RPMI7951 (cell line): ENCODE measurements around the gene SP7. TPM values are rescaled to one million over a fixed set of nuclear protein-coding genes. Genes with fewer than 3 reads are reported as not detected.
A peak's percentile ranks its signal among the peaks of the same experiment; 100 is the strongest.
"Not testable (repeated sequence)": the region's sequence is repeated elsewhere in the genome, so short reads cannot be mapped to it uniquely, and the experiment has no call there.

Experiments
- DNase-seq: peaks from one replicate; pipeline ENCODE4 v3.0.0-alpha.2; 2012; ENCODE audit warnings: low read depth
- total RNA-seq: library from RNA; depleted of rRNA; stranded (reverse); fragments of >200 nt; shearing (Covaris generic); gene quantifications from 2 replicates; pipeline ENCODE4 v1.2.3, GENCODE V29; 2014

Gene SP7
- total RNA-seq, 1 experiment from 2014 or later, result not detected

DNA sequence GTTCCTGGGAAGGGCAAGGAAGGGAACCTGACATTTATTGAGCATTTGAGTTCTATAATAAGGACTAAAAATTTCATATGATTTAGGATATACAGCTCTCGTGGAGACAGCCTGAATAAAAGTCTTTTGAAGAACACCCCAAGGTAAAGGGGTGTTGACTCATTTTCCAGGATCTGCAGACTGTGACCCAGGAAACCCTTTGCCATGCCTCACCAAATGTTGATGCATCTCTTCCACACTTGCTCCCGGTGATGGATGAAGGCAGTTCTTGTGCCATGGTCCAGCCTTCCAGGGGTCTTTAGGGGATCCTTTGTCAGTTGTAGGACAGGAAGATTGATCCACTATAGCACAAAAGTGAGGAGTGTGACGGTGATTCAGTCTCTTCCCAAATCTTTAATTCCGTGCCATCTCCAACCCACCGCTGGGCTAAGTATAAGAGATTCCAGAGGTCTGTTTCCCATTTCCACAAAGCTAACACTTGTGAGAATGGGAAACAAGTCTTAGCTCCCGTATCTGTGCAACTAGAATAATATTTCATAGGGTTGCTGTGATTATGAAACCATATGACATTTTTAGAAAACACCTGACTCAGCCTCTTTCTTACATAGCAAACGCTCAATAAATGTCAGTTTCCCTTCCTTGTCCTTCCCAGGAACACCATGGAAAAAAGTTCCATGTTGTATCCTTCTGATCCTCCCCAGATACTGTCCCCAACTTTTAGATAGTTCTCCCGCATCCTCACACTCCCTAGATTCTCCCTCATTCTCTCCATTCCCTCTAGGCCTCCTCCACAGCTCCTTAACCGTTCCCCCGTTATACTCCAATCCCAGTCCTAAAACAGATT lies 15.6 kb downstream of the SP7 start:
- peak; percentile 18 for DNase-seq

DNA sequence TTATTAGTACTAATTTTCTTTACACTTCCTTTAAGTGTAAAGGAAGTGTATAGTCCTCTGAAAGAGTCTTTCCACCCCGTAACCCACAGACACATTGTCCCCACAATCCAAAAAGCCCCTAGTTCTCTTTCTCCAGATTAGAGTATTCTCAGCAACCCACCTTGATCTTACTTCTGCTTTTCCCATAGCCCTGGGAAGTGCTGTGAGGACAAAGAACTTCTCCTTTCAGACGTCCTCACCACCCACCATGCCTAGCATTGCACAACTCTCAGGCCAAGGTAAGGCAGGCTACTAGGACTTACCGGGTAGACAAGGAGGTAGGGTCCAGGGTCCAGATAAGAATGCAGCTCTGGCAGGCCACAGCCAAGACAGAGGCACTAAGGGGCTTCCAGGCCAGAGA lies 22.2 kb downstream of the SP7 start:
- no peak for DNase-seq

DNA sequence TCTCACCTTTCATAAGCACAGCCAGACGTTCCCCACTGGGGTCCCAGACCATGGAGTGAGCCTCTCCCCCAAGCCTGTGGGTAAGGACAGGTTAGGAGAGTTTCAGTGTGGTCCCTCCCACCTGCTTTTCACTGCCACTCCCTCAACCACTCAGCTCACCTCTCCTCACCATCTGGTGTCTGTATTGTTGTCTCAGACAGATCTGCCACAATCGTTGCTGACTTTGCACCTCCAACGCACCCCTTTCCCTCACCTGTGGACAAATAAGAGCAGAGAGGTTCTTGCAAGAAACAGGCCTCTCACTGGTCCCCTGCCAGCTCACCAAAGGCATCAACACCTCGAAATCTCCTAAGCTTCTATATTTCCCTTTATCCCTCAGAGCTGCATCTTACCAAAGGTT lies 27.9 kb downstream of the SP7 start:
- DNase-seq, result no peak

DNA sequence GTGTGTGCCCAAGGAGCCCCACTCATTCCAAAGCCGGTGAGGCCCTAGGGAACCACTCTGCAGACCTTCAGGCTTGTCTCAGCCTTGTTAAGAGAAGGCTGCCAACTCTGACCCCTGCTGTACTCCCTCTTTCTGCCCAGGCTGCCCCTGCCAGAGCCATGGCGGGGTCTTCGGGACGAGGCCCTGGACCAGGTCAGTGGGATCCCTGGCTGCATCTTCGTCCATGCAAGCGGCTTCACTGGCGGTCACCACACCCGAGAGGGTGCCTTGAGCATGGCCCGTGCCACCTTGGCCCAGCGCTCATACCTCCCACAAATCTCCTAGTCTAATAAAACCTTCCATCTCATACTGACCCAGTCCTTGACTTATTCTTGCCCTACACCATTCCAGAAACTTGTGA lies 29.3 kb downstream of the SP7 start:
- no peak for DNase-seq

DNA sequence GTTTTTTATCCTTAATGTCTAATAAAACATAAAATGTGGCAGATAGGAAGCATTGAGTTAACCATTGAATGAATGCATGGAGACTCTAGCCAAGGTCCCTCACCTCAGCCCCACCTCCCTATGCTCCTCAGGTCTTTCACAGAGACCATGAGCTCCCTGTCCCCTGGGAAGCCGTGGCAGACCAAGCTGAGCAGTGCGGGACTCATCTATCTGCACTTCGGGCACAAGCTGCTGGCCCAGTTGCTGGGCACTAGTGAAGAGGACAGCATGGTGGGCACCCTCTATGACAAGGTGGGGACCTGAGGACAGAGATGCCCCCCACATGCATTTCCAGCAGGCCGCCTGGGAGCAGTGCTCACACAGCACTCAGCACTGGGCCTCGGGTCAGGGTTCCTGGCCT lies 33.3 kb downstream of the SP7 start:
- DNase-seq, result no peak

DNA sequence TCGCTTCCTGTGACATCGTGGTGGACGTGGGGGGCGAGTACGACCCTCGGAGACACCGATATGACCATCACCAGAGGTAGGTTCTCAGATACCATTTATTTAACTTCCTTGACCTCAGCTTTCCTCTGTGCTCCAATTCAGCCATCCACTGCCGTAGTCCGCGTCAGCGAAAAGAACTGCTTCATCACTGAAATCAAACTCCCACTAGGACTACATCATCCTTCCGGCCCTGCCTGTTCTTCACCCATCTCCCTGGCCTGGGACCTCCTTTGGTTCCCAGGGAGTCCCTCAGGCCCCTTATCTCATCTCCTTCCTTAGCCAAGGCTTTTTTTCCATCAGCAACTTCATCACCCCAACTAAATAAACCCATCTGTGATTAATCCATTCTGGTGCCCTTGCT lies 36.0 kb downstream of the SP7 start:
- DNase-seq, result peak; percentile 34

DNA sequence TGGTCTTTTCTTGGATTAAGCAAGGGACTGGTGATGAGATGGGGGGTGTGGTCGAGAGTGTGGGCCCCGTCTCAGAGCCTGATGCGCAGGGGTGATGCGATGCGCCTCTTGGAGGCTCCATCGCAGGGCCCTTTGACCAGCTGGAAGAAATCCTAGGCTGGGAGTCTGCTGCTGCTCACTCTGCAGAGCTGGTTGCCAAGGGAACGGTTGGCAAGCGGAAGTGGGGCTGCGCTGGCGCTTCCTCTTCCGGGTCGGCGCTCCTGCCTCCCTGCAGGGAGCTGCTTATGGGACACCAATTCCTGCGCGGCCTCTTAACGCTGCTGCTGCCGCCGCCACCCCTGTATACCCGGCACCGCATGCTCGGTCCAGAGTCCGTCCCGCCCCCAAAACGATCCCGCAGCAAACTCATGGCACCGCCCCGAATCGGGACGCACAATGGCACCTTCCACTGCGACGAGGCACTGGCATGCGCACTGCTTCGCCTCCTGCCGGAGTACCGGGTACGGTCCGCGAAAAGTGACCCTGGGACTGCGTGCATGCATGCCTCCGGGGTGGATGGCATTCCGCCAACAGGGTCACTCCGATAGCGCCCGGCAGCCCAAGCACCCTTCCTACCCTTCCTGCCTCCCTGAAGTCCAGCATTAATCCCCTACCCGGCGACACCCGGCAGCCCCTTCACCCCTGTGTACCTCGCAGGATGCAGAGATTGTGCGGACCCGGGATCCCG lies 36.5 kb downstream of the SP7 start, which contains the start of gene MYG1:
MYG1 (plus strand) TSS at position 242 of the 727 bp plus-strand sequence; CDS start at position 285, 43 bp downstream.
- DNase-seq, result peak; percentile 89

DNA sequence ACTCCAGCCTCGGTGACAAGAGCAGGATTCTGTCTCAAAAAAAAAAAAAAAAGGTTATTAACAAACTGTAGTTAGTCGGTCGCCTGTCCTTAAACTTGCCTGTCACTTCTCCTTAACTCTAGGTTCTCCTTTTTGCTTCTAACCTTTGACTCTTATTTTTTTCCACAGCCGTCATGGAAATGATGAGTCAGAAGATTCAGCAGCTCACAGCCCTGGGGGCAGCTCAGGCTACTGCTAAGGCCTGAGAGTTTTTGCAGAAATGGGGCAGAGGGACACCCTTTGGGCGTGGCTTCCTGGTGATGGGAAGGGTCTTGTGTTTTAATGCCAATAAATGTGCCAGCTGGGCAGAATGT lies 37.1 kb downstream of the SP7 start:
- DNase-seq, result peak; percentile 81

DNA sequence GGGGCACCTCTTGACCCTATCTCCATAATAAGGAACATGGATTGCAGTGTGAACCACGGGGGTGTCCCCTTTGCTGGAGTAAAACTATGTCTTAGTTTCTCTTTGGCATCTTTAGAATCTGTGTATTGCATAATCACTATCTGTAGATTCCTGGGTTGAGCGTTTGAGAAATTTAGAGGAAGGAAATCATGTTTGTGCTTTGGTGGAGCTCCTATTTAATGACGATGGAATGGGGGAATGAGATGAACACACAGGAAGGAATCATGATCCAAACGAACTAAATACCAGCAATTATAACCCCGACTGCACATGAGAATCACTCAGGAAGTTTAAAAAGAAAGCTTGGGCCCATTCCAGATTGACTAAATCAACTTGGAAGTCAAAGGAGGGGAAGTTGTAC lies 38.0 kb downstream of the SP7 start:
- DNase-seq, result peak; percentile 33

DNA sequence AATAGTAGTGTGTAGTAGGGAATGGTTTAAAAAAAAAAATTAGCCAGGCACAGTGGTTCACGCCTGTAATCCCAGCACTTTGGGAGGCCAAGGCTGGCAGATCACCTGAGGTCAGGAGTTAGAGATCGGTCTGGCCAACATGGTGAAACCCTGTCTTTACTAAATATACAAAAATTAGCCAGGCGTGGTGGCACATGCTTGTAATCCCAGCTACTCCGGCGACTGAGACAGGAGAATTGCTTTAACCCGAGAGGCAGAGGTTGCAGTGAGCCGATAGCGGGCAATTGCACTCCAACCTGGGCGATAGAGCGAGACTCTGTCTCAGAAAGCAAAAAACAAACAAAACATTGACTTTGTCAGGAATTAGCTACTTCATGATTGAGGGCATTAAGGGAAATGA lies 39.0 kb downstream of the SP7 start:
- not testable (repeated sequence) for DNase-seq

DNA sequence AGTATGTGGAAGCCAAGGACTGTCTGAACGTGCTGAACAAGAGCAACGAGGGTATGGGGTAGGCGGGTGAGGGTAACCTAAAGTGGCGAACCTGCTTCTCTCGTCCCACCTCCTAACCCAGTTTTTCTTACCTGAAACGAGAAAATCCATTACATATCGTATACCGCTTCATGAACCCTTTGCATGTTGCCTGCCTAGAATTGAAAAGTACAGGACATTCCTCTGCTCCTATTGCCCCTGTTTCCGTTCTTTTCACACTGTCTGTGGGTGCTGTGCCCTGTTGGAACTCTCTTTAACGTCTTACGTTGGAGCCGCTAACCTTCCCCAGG lies 40.3 kb downstream of the SP7 start:
- no peak for DNase-seq

DNA sequence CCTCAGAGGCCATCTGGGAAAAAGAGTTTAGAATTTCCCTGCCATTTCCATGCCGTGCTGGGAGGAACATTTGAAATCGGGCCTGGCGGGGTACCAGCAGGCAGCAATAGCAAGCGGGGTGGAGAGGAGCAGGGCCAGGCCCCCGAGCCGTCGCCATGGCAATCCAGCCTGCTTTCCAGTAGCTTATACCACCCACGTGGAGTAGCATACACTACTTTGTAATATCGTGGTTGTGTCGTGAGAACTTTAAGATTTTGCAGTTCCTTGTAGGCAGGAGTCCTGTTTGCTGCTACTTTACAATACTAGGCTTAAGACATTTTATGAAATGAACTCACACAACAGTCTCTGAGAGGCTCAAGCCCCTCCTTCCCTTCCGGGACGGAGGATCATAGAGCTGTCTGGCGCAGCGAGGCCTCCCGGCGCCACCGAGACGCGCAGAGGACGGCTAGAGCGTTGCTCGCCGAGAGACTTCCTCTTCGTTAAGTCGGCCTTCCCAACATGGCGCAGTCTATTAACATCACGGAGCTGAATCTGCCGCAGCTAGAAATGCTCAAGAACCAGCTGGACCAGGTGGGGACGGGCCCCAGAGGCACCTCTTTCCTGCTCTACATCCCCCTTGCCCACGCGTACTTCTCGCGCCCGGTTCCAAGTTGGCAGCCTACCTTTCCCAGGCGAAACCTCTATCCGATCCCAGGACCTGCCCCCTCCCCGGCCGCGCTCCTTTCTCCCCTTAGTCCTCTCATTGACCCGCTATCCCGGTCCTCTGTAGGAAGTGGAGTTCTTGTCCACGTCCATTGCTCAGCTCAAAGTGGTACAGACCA lies 40.9 kb downstream of the SP7 start, which contains the start of gene PFDN5:
PFDN5 (plus strand) TSS at position 473 of the 821 bp plus-strand sequence; CDS start at position 499, 26 bp downstream.
- DNase-seq, result peak; percentile 83

DNA sequence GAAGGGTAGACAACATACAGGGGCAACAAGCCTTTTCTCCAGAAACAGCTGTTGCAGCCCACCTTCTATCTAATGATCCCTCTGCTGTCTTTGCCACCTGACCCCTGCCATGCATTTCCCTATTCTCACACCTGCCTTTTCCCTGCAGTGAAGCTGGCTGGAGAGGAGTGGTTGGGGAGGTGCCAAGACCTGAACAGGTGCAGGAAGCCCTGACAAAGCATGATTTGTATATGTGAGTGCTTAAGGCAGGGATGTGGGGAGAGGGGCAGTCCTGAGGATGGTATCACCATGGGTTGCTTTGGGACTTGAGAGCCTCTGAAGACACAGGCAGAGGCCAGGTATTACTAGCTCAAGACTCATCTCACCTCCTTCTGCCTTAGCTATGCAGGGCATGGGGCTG lies 43.7 kb downstream of the SP7 start:
- DNase-seq, result no peak

DNA sequence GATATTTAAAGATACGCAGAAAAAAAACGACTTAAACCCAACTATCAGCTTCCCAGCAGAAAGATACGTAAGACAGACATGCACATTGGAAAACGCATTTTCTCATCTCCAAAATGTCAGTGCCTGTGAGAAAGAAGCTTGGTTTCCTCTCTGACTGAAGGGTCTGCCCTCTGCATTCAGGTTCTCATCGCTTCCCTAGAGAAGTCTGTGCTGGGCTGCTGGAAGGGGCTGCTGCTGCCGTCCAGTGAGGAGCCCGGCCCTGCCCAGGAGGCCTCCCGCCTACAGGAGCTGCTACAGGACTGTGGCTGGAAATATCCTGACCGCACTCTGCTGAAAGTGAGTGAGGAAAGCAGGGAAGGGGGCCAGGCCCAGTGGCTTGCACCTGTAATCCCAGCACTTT lies 45.5 kb downstream of the SP7 start:
- no peak for DNase-seq

DNA sequence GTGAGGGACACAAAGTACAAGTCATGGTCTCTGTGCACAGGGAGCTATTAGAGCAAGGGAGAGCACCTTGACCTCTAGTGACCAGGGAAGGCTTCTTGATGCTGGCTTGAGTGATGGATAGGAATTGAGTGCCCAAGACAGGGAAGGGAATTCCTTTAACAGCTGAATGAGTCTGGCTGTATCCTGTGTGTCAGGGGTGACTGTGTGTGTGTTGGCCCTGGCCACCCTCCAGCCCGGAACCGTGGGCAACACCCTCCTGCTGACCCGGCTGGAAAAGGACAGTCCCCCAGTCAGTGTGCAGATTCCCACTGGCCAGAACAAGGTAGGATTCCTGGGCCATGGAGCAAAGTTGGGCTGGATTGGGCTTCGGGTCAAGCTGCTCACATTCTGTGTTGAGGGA lies 46.3 kb downstream of the SP7 start:
- peak; percentile 48 for DNase-seq

DNA sequence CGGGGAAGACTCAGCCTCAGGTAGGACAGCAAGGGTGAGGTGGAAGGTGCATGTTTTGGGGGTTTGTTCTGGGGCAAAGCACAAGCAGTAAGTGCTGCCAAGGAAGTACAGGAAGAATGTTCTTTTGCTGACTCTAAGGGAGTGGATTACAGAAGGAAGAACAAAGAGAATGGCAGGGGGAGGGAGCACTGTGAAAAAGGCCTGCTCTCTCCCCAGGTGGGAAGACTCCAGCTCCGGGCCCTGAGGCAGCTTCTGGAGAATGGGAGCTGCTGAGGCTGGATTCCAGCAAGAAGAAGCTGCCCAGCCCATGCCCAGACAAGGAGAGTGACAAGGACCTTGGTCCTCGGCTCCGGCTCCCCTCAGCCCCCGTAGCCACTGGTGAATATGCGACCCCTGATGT lies 47.8 kb downstream of the SP7 start:
- no peak for DNase-seq

DNA sequence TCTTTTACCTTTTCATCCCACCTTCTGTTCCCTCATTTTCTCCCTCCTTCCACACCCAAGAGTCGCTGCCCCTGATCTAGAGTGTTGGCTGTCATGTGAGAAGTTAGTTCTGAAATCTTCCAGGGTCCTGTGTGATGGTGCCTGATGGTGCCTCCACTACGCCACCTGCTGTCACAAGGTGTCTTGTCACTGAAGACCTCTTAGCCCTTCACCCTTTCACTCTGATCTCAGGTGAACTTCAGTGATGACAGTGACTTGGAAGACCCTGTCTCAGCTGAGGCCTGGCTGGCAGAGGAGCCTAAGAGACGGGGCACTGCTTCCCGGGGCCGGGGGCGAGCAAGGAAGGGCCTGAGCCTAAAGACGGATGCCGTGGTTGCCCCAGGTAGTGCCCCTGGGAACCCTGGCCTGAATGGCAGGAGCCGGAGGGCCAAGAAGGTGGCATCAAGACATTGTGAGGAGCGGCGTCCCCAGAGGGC lies 48.4 kb downstream of the SP7 start:
- peak; percentile 49 for DNase-seq

DNA sequence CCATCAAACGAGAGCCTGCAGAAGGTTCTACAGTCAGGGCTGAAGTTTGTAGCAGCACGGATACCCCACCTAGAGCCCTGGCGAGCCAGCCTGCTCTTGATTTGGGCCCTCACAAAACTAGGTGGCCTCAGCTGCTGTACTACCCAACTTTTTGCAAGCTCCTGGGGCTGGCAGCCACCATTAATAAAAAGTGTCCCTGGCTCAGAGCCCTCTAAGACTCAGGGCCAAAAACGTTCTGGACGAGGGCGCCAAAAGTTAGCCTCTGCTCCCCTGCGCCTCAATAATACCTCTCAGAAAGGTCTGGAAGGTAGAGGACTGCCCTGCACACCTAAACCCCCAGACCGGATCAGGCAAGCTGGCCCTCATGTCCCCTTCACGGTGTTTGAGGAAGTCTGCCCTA lies 49.7 kb downstream of the SP7 start:
- no peak for DNase-seq

DNA sequence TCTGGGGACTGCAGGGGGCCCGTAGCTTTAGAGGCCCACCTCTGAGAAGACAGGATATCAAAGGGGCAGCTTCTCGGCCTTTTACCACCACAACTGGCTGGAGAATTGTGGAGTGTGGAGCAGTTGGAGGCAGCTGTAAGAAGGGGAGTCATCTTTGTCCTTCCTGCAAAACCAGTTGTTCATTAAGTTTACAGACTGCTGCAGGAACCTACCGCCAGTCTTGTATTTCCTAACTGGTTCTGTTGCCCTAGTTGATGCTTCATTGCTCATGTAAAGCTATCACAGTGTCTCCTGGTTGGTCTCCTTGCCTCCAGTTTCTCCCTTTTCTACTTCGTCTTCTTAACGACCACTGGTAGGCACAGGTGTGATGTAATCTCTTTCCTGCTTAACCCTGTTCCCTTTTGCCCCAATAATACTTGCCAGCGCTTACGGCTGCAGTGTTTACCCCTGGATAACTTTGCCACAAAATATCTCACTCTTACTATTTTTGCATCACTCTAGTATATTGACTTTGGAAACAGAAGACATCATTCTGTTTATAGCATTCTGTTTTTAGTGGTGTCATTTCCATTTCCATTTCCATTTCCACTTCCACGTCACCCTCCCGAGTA lies 56.2 kb downstream of the SP7 start:
- no peak for DNase-seq

DNA sequence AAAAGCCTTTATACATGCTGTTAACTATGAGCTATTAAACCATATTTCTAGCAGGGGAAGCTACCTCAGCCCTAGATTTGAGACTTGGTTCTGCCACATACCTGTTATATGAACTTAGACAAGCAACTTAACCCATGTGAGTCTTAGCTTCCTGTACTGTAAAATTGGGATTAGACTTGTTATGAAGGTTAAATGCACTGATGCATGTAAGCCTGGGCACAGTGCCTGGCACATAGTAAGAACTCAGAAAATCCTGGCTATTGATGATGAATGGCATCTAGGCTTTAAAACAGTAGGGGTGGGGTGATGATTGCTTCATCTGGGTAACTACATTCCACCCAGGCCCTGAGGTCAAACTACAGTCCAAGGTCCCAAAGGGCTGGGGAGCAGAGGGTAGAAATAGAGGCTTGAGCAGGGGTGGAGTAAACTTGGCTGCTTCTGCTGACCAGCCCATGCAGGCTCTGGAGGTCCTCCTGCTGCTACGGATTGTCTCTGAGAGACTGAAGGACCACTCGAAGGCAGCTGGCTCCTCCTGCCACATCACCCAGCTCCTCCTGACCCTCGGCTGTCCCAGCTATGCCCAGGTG lies 56.8 kb downstream of the SP7 start:
- DNase-seq, result no peak

DNA sequence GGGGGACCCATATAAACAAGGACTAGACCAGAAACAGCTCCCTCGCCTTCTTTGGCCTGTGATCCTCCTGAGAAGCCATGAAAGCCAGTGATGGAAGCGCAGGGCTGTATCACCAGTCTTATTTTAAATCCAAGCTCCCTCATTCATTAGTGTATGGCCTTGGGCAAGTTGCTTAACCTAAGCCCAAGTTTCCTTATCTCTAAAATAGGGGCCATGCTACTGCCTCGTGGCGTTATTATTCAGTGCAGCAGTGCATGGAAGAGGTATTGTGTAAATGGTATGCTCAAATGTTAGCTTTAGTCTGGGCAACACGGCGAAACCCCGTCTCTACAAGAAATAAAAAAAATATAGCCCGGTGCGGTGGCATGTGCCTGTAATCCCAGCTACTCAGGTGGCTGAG lies 58.2 kb downstream of the SP7 start:
- no peak for DNase-seq
